ENCODE data around the gene NHSL1.

Gene NHSL1

DNA sequence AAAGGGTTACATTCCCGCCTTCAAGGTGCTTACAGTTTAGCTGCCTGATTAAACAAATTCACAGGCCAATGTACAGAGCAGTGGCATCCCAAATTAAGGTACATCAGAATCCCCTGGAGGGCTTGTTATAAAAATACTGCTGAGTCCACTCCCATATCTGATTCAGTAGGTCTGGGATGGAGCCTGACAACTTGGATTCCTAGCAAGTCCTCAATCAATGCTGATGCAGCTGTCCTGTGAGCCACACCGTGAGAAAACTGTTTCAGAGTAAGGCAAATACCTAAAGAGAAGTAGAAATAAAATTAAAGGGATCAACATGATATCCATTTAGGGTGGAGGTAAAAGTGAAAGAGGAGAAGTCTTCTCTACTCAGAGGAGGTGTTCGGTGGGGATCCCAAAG, 16.5 kb downstream of the NHSL1 start:
- Histone ChIP-seq H3K4me3 (ENCODE audit: control insufficient read depth in 1 of 7, extremely low read depth in 1 of 7, insufficient read depth in 4 of 7, low read depth in 2 of 7, low read length in 6 of 7) (no peak overlapping the region), H3K4me1 (ENCODE audit: control extremely low read depth in 1 of 4, control insufficient read depth in 4 of 4, insufficient read depth in 4 of 4, low read length in 3 of 4) (no peaks in the 10 kb centered on the region), H3K9me3 (ENCODE audit: control extremely low read depth in 1 of 5, control insufficient read depth in 4 of 5, insufficient read depth in 2 of 5, low read depth in 1 of 5, low read length in 4 of 5) (no peaks in the 10 kb centered on the region), H3K27me3 (replicated peaks in 2 of 5; ENCODE audit: control insufficient read depth in 4 of 5, insufficient read depth in 5 of 5, low read length in 4 of 5) (no peaks in the 10 kb centered on the region), H3K27ac (ENCODE audit: insufficient read depth in 1 of 2, low read depth in 1 of 2, low read length in 2 of 2, poor library complexity in 1 of 2, severe bottlenecking in 2 of 2) (no peak overlapping the region), H3K36me3 (ENCODE audit: control insufficient read depth in 4 of 4, insufficient read depth in 4 of 4, low read length in 3 of 4) (no peaks in the 10 kb centered on the region)
- ChIA-PET POLR2A (no interaction called here), CTCF (interaction anchor here (1.0 kb wide), 1 partner anchor 53 kb away, joined by 3 read pairs; no protein-coding TSS in a partner anchor)
- DNase-seq: no peak
- 94% methylated on average over 2 of the region's 3 CpGs for WGBS (ENCODE audit: insufficient coverage)

DNA sequence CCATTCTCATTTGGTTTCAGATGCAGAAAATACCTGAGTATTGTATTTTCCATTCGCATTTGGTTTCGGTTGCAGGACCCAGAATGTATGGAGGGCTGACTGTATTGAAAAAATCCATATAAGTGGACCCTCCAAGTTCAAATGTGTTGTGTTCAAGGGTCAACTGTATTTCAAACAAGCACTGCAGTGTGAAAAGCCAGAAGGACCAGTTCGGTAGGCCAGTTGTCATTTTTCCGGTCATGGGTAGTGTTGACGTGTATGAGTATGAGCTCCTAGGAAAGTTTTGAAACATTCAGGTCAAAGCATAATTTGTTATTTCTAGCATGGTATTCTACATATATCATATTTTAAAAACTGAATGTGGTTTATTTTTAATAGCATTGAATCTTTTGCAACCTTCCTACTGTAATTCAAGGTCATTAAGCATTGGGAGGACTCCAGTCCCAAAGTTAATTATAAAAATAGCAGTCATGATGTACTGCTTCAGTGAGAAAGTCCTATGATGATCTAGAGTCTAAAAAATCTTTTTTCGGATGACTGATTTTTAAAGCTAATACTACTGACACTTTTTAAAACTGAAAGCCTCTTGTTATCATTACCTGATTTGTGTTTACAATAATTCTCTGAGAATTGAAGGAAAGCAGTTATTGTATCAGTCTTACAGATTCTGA, 18.9 kb downstream of the NHSL1 start:
- ChIA-PET POLR2A (no interaction called here), CTCF (no interaction called here)
- H3K9me3 ChIP-seq (ENCODE audit: control extremely low read depth in 1 of 5, control insufficient read depth in 4 of 5, insufficient read depth in 2 of 5, low read depth in 1 of 5, low read length in 4 of 5): no peaks in the 10 kb centered on the region
- no peak for DNase-seq
- H3K4me1 ChIP-seq (ENCODE audit: control extremely low read depth in 1 of 4, control insufficient read depth in 4 of 4, insufficient read depth in 4 of 4, low read length in 3 of 4): no peaks in the 10 kb centered on the region
- no peak overlapping the region for H3K4me3 ChIP-seq (ENCODE audit: control insufficient read depth in 1 of 7, extremely low read depth in 1 of 7, insufficient read depth in 4 of 7, low read depth in 2 of 7, low read length in 6 of 7)
- 97% methylated on average over 4 of the region's 6 CpGs for WGBS (ENCODE audit: insufficient coverage)
- H3K36me3 ChIP-seq (ENCODE audit: control insufficient read depth in 4 of 4, insufficient read depth in 4 of 4, low read length in 3 of 4): no peaks in the 10 kb centered on the region
- no peaks in the 10 kb centered on the region for H3K27me3 ChIP-seq (replicated peaks in 2 of 5; ENCODE audit: control insufficient read depth in 4 of 5, insufficient read depth in 5 of 5, low read length in 4 of 5)
- no peak overlapping the region for H3K27ac ChIP-seq (ENCODE audit: insufficient read depth in 1 of 2, low read depth in 1 of 2, low read length in 2 of 2, poor library complexity in 1 of 2, severe bottlenecking in 2 of 2)

DNA sequence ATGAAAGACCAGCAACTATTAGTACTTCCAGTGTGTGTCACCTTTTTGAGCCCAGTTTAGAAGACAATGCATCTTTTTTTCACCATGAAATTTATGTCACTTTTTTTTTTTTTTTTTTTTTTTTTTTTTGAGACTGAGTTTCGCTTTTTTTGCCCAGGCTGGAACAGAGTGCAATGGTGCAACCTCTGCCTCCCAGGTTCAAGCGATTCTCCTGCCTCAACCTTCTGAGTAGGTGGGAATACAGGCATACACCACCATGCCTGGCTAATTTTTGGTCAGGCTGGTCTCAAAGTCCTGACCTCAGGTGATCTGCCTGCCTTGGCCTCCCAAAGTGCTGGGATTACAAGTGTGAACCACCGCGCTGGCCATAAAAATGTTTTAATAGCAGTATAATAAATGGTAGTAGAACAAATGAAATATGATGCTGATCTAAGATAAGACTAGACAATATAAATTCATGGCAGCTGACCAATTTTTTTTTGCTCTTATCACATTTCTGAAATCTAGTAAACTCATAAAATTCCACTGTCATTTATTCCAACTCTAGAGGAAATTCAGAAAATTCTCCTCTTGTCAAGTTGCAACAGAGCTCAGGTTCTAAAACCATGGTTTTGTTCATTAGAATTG, 21.3 kb downstream of the NHSL1 start:
- no peaks in the 10 kb centered on the region for H3K27me3 ChIP-seq (replicated peaks in 2 of 5; ENCODE audit: control insufficient read depth in 4 of 5, insufficient read depth in 5 of 5, low read length in 4 of 5)
- no peak overlapping the region for H3K4me3 ChIP-seq (ENCODE audit: control insufficient read depth in 1 of 7, extremely low read depth in 1 of 7, insufficient read depth in 4 of 7, low read depth in 2 of 7, low read length in 6 of 7)
- H3K4me1 ChIP-seq (ENCODE audit: control extremely low read depth in 1 of 4, control insufficient read depth in 4 of 4, insufficient read depth in 4 of 4, low read length in 3 of 4): no peaks in the 10 kb centered on the region
- 100% methylated on average over 2 of the region's 4 CpGs for WGBS (ENCODE audit: insufficient coverage)
- H3K9me3 ChIP-seq (ENCODE audit: control extremely low read depth in 1 of 5, control insufficient read depth in 4 of 5, insufficient read depth in 2 of 5, low read depth in 1 of 5, low read length in 4 of 5): no peaks in the 10 kb centered on the region
- no peak for DNase-seq
- no peaks in the 10 kb centered on the region for H3K36me3 ChIP-seq (ENCODE audit: control insufficient read depth in 4 of 4, insufficient read depth in 4 of 4, low read length in 3 of 4)
- no peak overlapping the region for H3K27ac ChIP-seq (ENCODE audit: insufficient read depth in 1 of 2, low read depth in 1 of 2, low read length in 2 of 2, poor library complexity in 1 of 2, severe bottlenecking in 2 of 2)
- POLR2A ChIA-PET: no interaction called here
- CTCF ChIA-PET: no interaction called here

DNA sequence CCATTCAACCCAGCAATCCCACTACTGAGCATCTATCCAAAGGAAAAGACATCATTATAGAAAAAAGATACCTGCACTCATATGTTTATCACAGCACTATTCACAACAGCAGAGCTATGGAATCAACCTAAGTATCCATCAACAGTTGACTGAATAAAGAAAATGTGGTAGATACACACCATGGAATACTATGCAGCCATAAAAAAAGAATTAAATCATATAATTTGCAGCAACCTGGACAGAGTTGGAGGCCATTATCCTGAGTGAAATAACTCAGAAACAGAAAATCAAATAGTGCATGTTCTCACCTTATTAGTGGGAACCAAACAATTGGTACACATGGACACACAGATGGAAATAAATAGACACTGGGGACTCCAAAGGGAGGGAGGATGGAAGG, 23.2 kb downstream of the NHSL1 start:
- Histone ChIP-seq H3K4me3 (ENCODE audit: control insufficient read depth in 1 of 7, extremely low read depth in 1 of 7, insufficient read depth in 4 of 7, low read depth in 2 of 7, low read length in 6 of 7) (no peak overlapping the region), H3K4me1 (ENCODE audit: control extremely low read depth in 1 of 4, control insufficient read depth in 4 of 4, insufficient read depth in 4 of 4, low read length in 3 of 4) (no peaks in the 10 kb centered on the region), H3K27ac (ENCODE audit: insufficient read depth in 1 of 2, low read depth in 1 of 2, low read length in 2 of 2, poor library complexity in 1 of 2, severe bottlenecking in 2 of 2) (no peak overlapping the region), H3K9me3 (ENCODE audit: control extremely low read depth in 1 of 5, control insufficient read depth in 4 of 5, insufficient read depth in 2 of 5, low read depth in 1 of 5, low read length in 4 of 5) (no peaks in the 10 kb centered on the region), H3K27me3 (replicated peaks in 2 of 5; ENCODE audit: control insufficient read depth in 4 of 5, insufficient read depth in 5 of 5, low read length in 4 of 5) (no peaks in the 10 kb centered on the region), H3K36me3 (ENCODE audit: control insufficient read depth in 4 of 4, insufficient read depth in 4 of 4, low read length in 3 of 4) (no peaks in the 10 kb centered on the region)
- CTCF ChIA-PET: interaction anchor here (0.9 to 2.0 kb wide), 3 partner anchors 11 to 46 kb away, joined by 3 to 5 read pairs (median 3); no protein-coding TSS in a partner anchor
- POLR2A ChIA-PET: no interaction called here
- no peak for DNase-seq

DNA sequence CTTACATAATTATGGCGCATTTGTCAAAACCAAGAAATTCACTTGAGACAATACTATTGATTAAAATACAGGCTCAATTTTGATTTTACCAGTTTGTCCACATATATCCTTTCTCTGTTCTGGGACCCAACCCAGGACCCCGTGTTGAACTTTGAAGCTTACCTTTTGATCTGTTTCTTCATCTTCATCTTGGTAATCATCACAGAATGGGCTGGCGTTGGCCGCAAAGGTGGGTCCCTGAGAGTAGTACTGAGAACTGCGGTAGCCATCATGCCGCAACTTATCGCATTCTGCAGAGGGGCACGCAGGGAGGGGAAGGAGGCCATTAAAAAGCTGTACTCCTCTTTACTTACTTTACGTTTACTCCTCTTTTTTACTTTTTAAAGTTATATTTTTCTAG, 26.1 kb downstream of the NHSL1 start:
- Histone ChIP-seq H3K9me3 (ENCODE audit: control extremely low read depth in 1 of 5, control insufficient read depth in 4 of 5, insufficient read depth in 2 of 5, low read depth in 1 of 5, low read length in 4 of 5) (no peaks in the 10 kb centered on the region), H3K36me3 (ENCODE audit: control insufficient read depth in 4 of 4, insufficient read depth in 4 of 4, low read length in 3 of 4) (no peaks in the 10 kb centered on the region), H3K27me3 (replicated peaks in 2 of 5; ENCODE audit: control insufficient read depth in 4 of 5, insufficient read depth in 5 of 5, low read length in 4 of 5) (no peaks in the 10 kb centered on the region), H3K4me3 (ENCODE audit: control insufficient read depth in 1 of 7, extremely low read depth in 1 of 7, insufficient read depth in 4 of 7, low read depth in 2 of 7, low read length in 6 of 7) (no peak overlapping the region), H3K27ac (ENCODE audit: insufficient read depth in 1 of 2, low read depth in 1 of 2, low read length in 2 of 2, poor library complexity in 1 of 2, severe bottlenecking in 2 of 2) (no peak overlapping the region), H3K4me1 (ENCODE audit: control extremely low read depth in 1 of 4, control insufficient read depth in 4 of 4, insufficient read depth in 4 of 4, low read length in 3 of 4) (no peaks in the 10 kb centered on the region)
- 98% methylated on average over 7 of the region's 9 CpGs for WGBS (ENCODE audit: insufficient coverage)
- POLR2A ChIA-PET: no interaction called here
- DNase-seq: no peak
- CTCF ChIA-PET: no interaction called here

DNA sequence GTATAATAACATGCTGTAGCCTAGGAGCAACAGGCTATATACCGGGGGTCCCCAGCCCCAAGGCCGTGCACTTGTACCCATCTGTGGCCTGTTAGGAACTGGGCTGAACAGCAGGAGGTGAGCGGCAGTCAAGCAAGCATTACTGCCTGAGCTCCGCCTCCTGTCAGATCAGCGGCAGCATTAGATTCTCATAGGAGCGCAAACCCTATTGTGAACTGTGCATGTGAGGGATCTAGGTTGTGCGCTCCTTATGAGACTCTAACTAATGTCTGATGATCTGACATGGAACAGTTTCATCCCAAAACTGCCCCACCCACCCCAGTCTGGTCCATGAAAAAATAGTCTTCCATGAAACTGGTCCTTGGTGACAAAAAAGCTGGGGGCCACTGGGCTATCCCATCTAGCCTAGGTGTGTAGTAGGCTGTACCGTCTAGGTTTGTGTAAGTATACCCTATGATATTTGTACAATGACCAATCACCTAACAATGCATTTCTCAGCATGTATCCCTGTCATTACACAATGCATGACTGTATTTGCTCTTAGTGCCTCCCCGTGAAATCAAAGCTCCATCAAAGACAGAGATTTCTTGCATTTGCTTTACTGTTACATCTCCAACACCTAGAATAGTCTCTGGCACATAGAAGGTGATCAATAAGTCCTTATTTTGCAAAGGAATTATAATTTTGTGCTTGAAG, 30.8 kb downstream of the NHSL1 start:
- Histone ChIP-seq H3K27me3 (replicated peaks in 2 of 5; ENCODE audit: control insufficient read depth in 4 of 5, insufficient read depth in 5 of 5, low read length in 4 of 5) (no peaks in the 10 kb centered on the region), H3K27ac (ENCODE audit: insufficient read depth in 1 of 2, low read depth in 1 of 2, low read length in 2 of 2, poor library complexity in 1 of 2, severe bottlenecking in 2 of 2) (no peak overlapping the region), H3K9me3 (ENCODE audit: control extremely low read depth in 1 of 5, control insufficient read depth in 4 of 5, insufficient read depth in 2 of 5, low read depth in 1 of 5, low read length in 4 of 5) (peaks cover 0 to 3% (median 0%) of the 10 kb centered on the region in 5 experiments), H3K4me1 (ENCODE audit: control extremely low read depth in 1 of 4, control insufficient read depth in 4 of 4, insufficient read depth in 4 of 4, low read length in 3 of 4) (no peaks in the 10 kb centered on the region), H3K4me3 (ENCODE audit: control insufficient read depth in 1 of 7, extremely low read depth in 1 of 7, insufficient read depth in 4 of 7, low read depth in 2 of 7, low read length in 6 of 7) (no peak overlapping the region), H3K36me3 (ENCODE audit: control insufficient read depth in 4 of 4, insufficient read depth in 4 of 4, low read length in 3 of 4) (peaks cover 0 to 4% (median 1%) of the 10 kb centered on the region in 4 experiments)
- POLR2A ChIA-PET: no interaction called here
- no peak for DNase-seq
- WGBS (ENCODE audit: insufficient coverage): 100% methylated on average over 7 of the region's 9 CpGs
- CTCF ChIA-PET: interaction anchor here (0.7 kb wide), 1 partner anchor 20 kb away, joined by 3 read pairs; no protein-coding TSS in a partner anchor

DNA sequence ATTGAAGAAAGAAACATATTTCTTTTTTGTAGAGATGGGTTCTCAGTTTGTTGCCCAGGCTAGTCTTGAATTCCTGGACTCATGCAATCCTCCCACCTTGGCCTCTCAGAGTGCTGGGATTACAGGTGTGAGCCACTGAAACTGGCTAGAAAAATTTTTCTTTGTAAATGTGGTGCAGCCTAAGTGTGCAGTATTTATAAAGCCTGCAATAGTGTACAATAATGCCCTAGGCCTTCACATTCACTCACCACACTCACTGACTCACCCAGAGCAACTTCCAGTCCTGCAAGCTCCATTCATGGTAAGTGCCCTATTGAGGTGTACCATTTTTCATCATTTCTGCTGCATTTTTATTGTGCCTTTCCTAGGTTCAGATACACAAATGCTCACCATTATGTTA, 31.4 kb downstream of the NHSL1 start:
- peaks cover 0 to 3% (median 0%) of the 10 kb centered on the region in 5 experiments for H3K9me3 ChIP-seq (ENCODE audit: control extremely low read depth in 1 of 5, control insufficient read depth in 4 of 5, insufficient read depth in 2 of 5, low read depth in 1 of 5, low read length in 4 of 5)
- H3K36me3 ChIP-seq (ENCODE audit: control insufficient read depth in 4 of 4, insufficient read depth in 4 of 4, low read length in 3 of 4): peaks cover 0 to 6% (median 2%) of the 10 kb centered on the region in 4 experiments
- no peak overlapping the region for H3K27ac ChIP-seq (ENCODE audit: insufficient read depth in 1 of 2, low read depth in 1 of 2, low read length in 2 of 2, poor library complexity in 1 of 2, severe bottlenecking in 2 of 2)
- H3K27me3 ChIP-seq (replicated peaks in 2 of 5; ENCODE audit: control insufficient read depth in 4 of 5, insufficient read depth in 5 of 5, low read length in 4 of 5): no peaks in the 10 kb centered on the region
- ChIA-PET POLR2A (no interaction called here), CTCF (interaction anchor here (0.7 to 0.8 kb wide), 2 partner anchors 20 to 53 kb away, joined by 3 read pairs; no protein-coding TSS in a partner anchor)
- no peak for DNase-seq
- H3K4me3 ChIP-seq (ENCODE audit: control insufficient read depth in 1 of 7, extremely low read depth in 1 of 7, insufficient read depth in 4 of 7, low read depth in 2 of 7, low read length in 6 of 7): no peak overlapping the region
- no peaks in the 10 kb centered on the region for H3K4me1 ChIP-seq (ENCODE audit: control extremely low read depth in 1 of 4, control insufficient read depth in 4 of 4, insufficient read depth in 4 of 4, low read length in 3 of 4)

Measured in common myeloid progenitor, CD34-positive (primary cell).